Subcutaneous adipose tissue (tissue), 4 donors: Measurements from ENCODE around the gene HSPA8. TPM values are rescaled to one million over a fixed set of nuclear protein-coding genes. Genes with fewer than 3 reads are reported as not detected.

ENCODE experiments used
- CTCF ChIP-seq: fragments of 450-650 bp; IDR thresholded peaks from one replicate; pipeline ENCODE4 v1.5.1; 2016; ENCODE audit warnings: low read depth, mild to moderate bottlenecking, control low read depth, antibody characterized with exemption, moderate library complexity
- small RNA-seq: library from RNA; depleted of rRNA; stranded (forward); fragments of <200 nt; gene quantifications from one replicate; pipeline ENCODE3, GENCODE V24; 2016
- total RNA-seq, 4 donors: library from RNA; depleted of rRNA; stranded (reverse); fragments of >200 nt; gene quantifications; one replicate each; pipeline ENCODE4 v1.1.0, GENCODE V29; 2016

The HSPA8 gene
- total RNA-seq, 4 donors from 2014 or later: 391 to 2,318 (median 532) TPM

- no peak for TF ChIP-seq CTCF
Measured at GRCh38 chr11:123035831-123036230, 26.1 kb downstream of the HSPA8 start.

- TF ChIP-seq CTCF: no peak
Measured at GRCh38 chr11:123034597-123034996, 27.3 kb downstream of the HSPA8 start.

GRCh38 chr11:123033895-123034294 lies 28.0 kb downstream of the HSPA8 start:
- TF ChIP-seq CTCF: no peak

GRCh38 chr11:123030517-123030916 lies 31.4 kb downstream of the HSPA8 start:
- no peak for TF ChIP-seq CTCF

- no peak for TF ChIP-seq CTCF
Measured at GRCh38 chr11:123020968-123021367, 41.0 kb downstream of the HSPA8 start.

GRCh38 chr11:123018702-123019101 lies 43.2 kb downstream of the HSPA8 start:
- TF ChIP-seq CTCF: no peak

GRCh38 chr11:123011510-123011909 lies 50.4 kb downstream of the HSPA8 start:
- TF ChIP-seq CTCF: no peak

Small RNA genes lying within 50 kb of the gene (small RNA-seq; reads per million reads assigned to genes)
- gene RPL31P47 (not detected), gene SNORD14C (not detected), gene SNORD14D (not detected), gene SNORD14E (262 reads per million, percentile 98 among the genes with 10 or more reads in this experiment)

Other genes with a start within 250 kb of the HSPA8 start
- 10 to 100 TPM in 1 of 4 donors, 1 to 10 TPM in 1, under 1 TPM in 1, not detected in 1; 0.57 to 17.2 (median 1.3) TPM for gene CRTAM, start 223.6 kb downstream of the HSPA8 start, total RNA-seq
- 10 to 100 TPM; 10.8 to 22.5 (median 12.8) TPM for gene JHY, start 179.4 kb downstream of the HSPA8 start, total RNA-seq
- not detected for gene BSX, start 80.3 kb downstream of the HSPA8 start, total RNA-seq
- gene CLMP, start 133.1 kb upstream of the HSPA8 start, total RNA-seq: 100 to 1,000 TPM; 201 to 240 (median 209) TPM